HG02763 (cell line): ENCODE data around the gene IFIH1.

Experiments
- ATAC-seq: cut with Tn5 transposase; IDR thresholded peaks from one replicate; pipeline ENCODE4 v1.9.1; 2021; ENCODE audit warnings: mild to moderate bottlenecking, moderate library complexity; ENCODE audit not compliant: unreplicated experiment

The IFIH1 gene

DNA sequence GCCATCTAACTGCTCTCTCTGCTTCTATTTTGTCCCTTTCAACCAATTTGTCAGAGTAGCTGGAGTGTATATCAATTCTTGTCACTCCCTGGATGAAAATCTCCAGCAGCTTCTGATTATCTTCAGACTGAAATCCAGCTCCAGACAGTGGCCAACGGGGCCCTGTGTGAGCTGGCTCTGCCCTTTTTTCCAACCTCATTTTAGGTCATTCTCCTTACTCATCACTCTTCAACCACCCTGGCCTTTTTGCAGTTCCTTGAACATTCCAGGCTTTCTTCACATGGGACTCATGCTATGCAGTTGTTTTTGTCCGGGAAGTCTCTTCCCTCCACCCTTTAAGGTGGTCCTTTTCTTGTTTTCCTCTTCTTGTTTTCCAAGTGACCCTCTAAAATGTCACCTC lies 59.8 kb downstream of the IFIH1 start:
- no peak for ATAC-seq

DNA sequence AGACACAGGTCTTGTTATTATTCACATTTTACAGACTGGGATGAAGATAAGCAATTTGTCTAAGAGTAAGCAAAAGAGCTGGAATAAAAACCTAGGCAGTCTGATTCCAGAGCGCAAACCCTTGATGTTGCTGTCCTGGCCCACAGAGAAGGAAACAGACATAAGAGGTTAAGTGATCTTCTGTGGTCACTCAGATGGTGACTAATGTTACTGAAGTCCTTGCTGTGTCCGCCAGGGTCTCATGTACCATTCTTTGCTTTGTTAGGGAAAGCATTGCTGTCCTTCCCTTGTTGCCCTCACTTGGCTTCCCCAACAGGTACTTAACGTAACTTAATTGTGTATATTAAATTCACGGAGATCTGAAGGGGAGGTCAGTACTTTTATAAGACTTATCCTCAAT lies 60.3 kb downstream of the IFIH1 start:
- no peak for ATAC-seq

DNA sequence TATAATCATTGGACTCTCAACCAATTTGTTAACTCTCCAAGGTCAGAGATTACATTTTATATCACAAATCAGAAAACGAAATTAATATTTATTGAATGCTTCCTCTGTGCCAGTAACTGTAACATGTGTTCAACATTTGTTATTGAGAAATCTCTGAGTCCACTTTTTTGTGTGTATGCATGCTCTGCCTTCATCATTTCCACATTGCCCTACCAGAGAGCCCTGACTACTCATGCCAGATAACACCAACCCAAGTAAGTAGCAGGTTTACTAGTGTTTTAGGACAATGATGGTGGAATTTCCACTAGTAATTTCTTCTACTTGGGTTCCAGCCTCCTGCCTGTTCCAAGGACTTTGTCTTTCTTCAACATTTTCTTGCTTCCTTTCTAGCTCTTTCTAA lies 61.1 kb downstream of the IFIH1 start:
- ATAC-seq: no peak

GRCh38 chr2:162256591-162256991 lies 61.9 kb downstream of the IFIH1 start:
- no peak for ATAC-seq

- no peak for ATAC-seq
Measured at GRCh38 chr2:162254236-162254871, 64.1 kb downstream of the IFIH1 start.

DNA sequence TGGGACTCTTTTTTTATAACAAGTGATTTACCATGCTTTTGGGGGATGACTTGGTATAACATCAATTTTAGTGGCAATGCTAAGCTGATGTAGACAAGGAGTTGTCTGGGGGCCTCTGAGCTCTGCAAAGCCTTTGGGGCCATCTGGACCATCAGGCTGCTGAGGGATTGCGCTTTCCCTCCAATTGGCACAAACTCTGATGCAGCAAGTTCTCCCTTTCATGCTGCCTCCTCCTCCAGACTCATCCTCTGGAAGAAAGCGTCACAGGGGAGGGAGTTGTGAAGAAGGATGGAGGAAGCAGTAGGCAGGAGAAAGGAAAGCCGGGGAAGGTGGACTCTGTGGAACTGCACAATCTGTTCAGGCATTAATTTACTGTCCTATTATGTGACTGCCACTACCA lies 65.0 kb downstream of the IFIH1 start:
- ATAC-seq: no peak

DNA sequence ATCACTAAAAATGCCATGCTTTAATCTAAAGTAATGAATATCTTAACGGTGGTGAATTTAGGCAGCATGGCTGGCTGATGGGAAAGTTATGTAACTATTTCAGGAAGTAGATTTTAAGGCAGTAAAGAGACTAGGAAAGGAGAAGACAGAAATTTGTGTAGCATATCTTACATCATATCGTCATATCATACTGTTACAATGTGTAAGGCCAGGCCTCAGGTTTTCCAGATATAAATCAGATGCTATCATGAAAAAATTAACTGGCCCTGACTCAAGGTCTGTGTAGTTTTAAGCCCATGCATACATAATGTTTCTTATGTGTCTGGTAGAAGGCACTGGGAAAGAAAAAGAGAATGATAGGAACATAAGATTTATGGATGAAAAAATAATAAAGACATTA lies 66.3 kb downstream of the IFIH1 start:
- ATAC-seq: no peak

DNA sequence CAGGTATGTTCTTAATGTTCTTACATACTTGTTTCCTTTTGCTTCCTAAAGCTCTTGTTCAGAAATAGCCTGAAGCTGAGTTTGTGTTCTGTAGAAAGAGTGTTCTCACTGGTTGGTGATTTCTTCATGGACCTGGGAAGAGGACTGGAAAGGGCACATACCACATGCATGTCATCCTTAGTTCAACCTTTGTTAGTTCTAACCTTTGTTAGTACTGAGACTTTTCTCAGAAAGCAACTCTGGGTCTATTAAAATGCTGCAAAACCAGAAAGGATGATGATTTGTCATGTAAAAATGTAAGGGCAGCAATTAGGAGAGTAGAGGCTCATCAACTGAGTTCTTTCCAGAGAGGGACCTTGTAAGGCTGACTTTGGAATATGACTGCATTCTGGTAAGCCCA lies 72.7 kb downstream of the IFIH1 start:
- no peak for ATAC-seq

DNA sequence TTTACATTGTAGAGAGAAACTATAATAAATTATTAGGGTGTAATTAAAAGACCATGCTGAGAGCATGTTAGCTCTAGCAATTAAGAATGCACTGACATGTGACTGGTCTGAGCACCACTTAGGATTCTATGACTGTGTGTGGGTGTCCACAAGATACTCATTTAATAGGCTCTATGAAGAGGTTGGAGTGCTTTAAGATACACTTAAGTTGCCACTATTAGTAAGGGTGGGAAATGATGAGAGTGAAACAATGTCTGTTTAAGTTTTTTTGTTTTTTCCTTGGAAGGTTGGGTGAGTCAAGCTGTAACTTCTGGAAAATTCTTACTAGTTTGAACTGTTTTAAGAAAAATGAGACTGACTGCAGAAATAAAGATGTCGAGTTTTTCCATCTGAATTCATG lies 73.4 kb downstream of the IFIH1 start:
- no peak for ATAC-seq

GRCh38 chr2:162244541-162245031 lies 73.9 kb downstream of the IFIH1 start:
- no peak for ATAC-seq

DNA sequence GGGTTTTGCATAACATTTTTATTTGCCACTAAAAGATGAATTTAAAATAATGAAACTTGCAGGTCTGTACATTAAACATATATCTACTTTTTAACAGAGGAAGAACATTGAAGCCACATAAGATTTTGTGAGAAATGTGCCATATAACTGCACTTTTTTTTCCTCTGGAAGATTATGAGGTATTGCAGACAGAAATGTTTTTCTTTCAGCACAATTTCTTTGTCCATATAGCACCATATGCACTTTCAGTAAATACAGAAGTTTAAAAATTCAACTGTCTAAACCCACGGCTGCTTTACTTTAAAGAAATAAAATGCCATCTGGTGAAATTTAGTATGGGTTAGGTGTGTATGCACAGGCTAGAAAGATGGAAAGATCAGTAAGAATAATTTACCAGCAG lies 74.8 kb downstream of the IFIH1 start:
- ATAC-seq: no peak

DNA sequence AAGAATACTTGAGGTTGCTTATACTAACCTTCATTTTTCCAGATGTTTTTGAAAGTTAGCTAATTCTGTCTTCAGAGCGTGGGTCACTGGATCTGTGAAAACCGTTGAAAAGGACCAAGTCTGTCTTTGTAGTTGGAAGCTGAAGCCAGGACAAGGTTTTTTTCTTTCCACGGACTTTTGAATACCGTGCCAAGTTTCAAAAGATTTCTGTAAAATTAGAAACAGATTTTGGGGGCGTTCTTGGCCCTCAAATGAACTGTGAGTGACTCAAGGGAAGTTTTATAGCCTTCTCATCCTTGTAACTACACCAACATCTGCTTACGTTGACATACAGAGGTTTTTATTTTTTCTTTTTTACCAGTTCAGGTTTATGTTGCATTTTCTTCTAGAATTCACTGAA lies 75.2 kb downstream of the IFIH1 start, which contains the start of gene FAP:
Gene FAP, minus strand, starts transcription at position 152 of the 400 bp plus-strand sequence. Its CDS starts 118 bp downstream, at position 34.
- ATAC-seq: no peak

- no peak for ATAC-seq
Measured at GRCh38 chr2:162242586-162243280, 75.8 kb downstream of the IFIH1 start.

DNA sequence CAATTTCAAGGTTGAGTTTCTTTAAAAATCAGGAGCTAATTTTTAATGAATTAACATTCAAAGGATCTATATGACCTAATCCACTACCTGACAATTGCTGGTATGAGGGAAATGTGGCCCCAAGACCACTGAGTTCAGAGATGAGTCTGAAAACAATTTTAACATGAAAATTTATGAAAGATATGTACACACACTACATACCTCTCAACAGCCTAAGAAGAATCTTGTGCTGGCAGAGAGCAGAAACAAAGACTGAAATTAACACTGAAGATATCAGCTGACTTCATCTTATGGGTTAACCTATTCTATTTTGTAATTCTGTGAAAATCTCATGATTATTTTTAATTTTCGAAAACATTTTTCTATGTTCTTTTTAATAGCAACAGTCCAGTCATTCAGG lies 76.9 kb downstream of the IFIH1 start:
- ATAC-seq: no peak

DNA sequence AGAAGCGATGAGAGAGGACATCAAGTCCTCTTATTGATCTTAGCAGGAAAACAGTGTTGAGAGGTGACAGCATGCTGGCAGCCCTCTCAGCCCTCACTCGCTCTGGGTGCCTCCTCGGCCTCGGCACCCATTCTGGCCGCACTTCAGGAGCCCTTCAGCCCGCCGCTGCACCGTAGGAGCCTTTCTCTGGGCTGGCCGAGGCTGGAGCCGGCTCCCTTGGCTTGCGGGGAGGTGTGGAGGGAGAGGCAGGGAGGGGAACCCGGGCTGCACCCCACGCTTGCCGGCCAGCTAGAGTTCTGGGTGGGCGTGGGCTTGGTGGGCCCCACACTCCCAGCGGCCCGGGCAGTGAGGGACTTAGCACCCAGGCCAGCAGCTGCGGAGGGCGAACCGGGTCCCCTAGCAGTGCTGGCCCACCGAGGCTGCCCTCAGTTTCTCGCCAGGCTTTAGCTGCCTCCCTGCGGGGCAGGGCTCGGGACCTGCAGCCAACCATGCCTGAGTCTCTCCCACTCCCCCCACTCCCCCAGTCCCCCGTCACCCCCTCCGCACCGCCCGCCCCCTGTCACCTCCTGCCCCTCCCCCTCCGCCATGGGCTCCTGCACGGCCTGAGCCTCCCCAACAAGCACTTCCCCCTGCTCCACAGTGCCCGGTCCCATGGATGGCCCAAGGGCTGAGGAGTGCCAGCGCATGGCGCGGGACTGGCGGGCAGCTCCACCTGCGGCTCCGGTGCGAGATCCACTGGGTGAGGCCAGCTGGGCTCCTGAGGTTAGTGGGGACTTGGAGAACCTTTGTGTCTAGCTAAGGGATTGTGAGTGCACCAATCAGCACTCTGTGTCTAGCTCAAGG lies 83.6 kb downstream of the IFIH1 start:
- ATAC-seq: no peak

GRCh38 chr2:162233197-162233596 lies 85.3 kb downstream of the IFIH1 start:
- no peak for ATAC-seq

- ATAC-seq: no peak
Measured at GRCh38 chr2:162232671-162233070, 85.8 kb downstream of the IFIH1 start.

- no peak for ATAC-seq
Measured at GRCh38 chr2:162232027-162232426, 86.5 kb downstream of the IFIH1 start.

DNA sequence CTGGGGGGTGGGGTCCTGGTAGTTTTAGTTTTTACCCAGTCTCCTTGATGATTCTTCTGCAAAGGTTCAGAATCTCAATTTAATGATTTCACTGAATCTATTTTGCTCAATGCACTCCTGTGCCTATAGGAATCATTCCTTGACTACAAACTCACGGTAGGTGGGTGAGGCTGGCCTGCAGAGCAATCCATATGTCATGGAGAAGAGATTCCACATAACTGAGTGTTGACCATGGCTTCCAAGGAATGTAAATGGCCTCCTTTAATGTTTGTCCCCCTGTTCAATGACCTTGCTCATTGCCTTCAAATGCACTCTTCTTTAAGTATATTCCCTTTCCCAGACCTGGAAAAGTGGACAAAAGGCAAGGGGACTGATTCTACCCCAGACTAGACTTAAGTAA lies 87.7 kb downstream of the IFIH1 start:
- ATAC-seq: no peak

GRCh38 chr2:162226836-162227235 lies 91.6 kb downstream of the IFIH1 start:
- no peak for ATAC-seq

- peak; percentile 87 for ATAC-seq
Measured at GRCh38 chr2:162221064-162221463, 97.4 kb downstream of the IFIH1 start.

DNA sequence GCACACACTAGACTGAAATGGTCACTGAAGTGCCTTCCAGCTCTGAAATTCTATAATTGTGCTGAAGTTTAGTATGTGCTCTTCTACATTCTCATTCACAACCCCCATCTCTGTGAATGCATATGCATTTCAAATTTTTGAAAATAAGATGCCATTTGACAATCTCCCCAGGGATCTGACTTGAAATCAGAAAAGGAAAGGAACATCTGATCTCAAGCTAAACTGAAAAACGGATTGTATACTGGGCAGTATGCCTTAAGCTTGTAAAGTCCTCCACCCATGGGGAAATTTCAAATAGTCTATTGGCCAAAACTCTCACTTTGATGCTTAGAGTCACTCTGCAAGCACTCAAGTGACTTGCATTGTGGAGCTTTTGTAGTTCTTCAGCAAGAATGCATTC lies 98.1 kb downstream of the IFIH1 start:
- ATAC-seq: no peak
